HG03175 (cell line): ENCODE measurements around the gene DCDC1.

Source experiments
- ATAC-seq: cut with Tn5 transposase; IDR thresholded peaks from one replicate; pipeline ENCODE4 v1.9.1; 2021; ENCODE audit warnings: mild to moderate bottlenecking, moderate library complexity; ENCODE audit not compliant: unreplicated experiment

The DCDC1 gene

GRCh38 chr11:31110830-31111229, 258.7 kb downstream of the DCDC1 start:
- no peak for ATAC-seq

GRCh38 chr11:31109446-31109845, 260.1 kb downstream of the DCDC1 start:
- no peak for ATAC-seq

- ATAC-seq, result no peak
Measured at GRCh38 chr11:31107649-31108048, 261.9 kb downstream of the DCDC1 start.

- ATAC-seq, result no peak
Measured at GRCh38 chr11:31106968-31107576, 262.5 kb downstream of the DCDC1 start.

GRCh38 chr11:31106326-31106725, 263.2 kb downstream of the DCDC1 start:
- no peak for ATAC-seq

- ATAC-seq, result no peak
Measured at GRCh38 chr11:31102875-31103274, 266.7 kb downstream of the DCDC1 start.

- ATAC-seq, result no peak
Measured at GRCh38 chr11:31102316-31102715, 267.2 kb downstream of the DCDC1 start.

GRCh38 chr11:31096191-31096805, 273.2 kb downstream of the DCDC1 start:
- ATAC-seq, result no peak

GRCh38 chr11:31092638-31093037, 276.9 kb downstream of the DCDC1 start:
- no peak for ATAC-seq

GRCh38 chr11:31089117-31089516, 280.4 kb downstream of the DCDC1 start:
- no peak for ATAC-seq

GRCh38 chr11:31069447-31070205, 299.9 kb downstream of the DCDC1 start:
- ATAC-seq, result no peak

GRCh38 chr11:31060880-31061279, 308.7 kb downstream of the DCDC1 start:
- ATAC-seq, result no peak

GRCh38 chr11:31059529-31059928, 310.0 kb downstream of the DCDC1 start:
- ATAC-seq, result no peak

GRCh38 chr11:31050061-31050765, 319.3 kb downstream of the DCDC1 start:
- no peak for ATAC-seq

- no peak for ATAC-seq
Measured at GRCh38 chr11:31045335-31045734, 324.2 kb downstream of the DCDC1 start.

GRCh38 chr11:31030138-31030792, 339.3 kb downstream of the DCDC1 start:
- no peak for ATAC-seq

- no peak for ATAC-seq
Measured at GRCh38 chr11:31026315-31026714, 343.2 kb downstream of the DCDC1 start.

- ATAC-seq, result no peak
Measured at GRCh38 chr11:31022080-31022479, 347.5 kb downstream of the DCDC1 start.

- ATAC-seq, result no peak
Measured at GRCh38 chr11:31019786-31020185, 349.8 kb downstream of the DCDC1 start.

GRCh38 chr11:31005202-31005601, 364.3 kb downstream of the DCDC1 start:
- no peak for ATAC-seq

- ATAC-seq, result no peak
Measured at GRCh38 chr11:31001427-31001826, 368.1 kb downstream of the DCDC1 start.
